Measurements from ENCODE around the gene ITIH3. TPM values are rescaled to one million over a fixed set of nuclear protein-coding genes. Genes with fewer than 3 reads are reported as not detected.
A peak's percentile ranks its signal among the peaks of the same experiment; 100 is the strongest.

The ITIH3 gene
- total RNA-seq, 2 donors from 2014 or later = 0.34 to 0.46 TPM

- intact Hi-C loops (cut with DNase I, micrococcal nuclease) = no loop called here
- DNase-seq (peak in 1 of 2 donors; percentile 11), ATAC-seq (no peak)
Observed at GRCh38 chr3:52777959-52778805, 16.4 kb upstream of the ITIH3 start.

GRCh38 chr3:52779011-52779836 is 15.4 kb upstream of the ITIH3 start:
- ATAC-seq (no peak), DNase-seq (peak in 1 of 2 donors; percentile 17)
- intact Hi-C loops (cut with DNase I, micrococcal nuclease) = no loop called here

- DNase-seq = peak in 1 of 2 donors; percentile 15
- intact Hi-C loops (cut with DNase I, micrococcal nuclease) = no loop called here
- ATAC-seq = no peak
Observed at GRCh38 chr3:52779837-52780585, 14.6 kb upstream of the ITIH3 start.

- intact Hi-C loops (cut with DNase I, micrococcal nuclease) = no loop called here
- ATAC-seq (no peak), DNase-seq (peak in 1 of 2 donors; percentile 12)
Observed at GRCh38 chr3:52781741-52782140, 12.9 kb upstream of the ITIH3 start.

- ATAC-seq = no peak
- DNase-seq = peak in 1 of 2 donors; percentile 1
- intact Hi-C loops (cut with DNase I, micrococcal nuclease) = no loop called here
Observed at GRCh38 chr3:52782412-52783210, 12.0 kb upstream of the ITIH3 start.

GRCh38 chr3:52783211-52783555 is 11.4 kb upstream of the ITIH3 start:
- intact Hi-C loops (cut with DNase I, micrococcal nuclease) = no loop called here
- DNase-seq (no peak), ATAC-seq (no peak)

- intact Hi-C loops (cut with DNase I, micrococcal nuclease) = no loop called here
- no peak for ATAC-seq
- peak in 1 of 2 donors; percentile 15 for DNase-seq
Observed at GRCh38 chr3:52784021-52784621, 10.5 kb upstream of the ITIH3 start.

- DNase-seq (peak in 1 of 2 donors; percentile 17), ATAC-seq (no peak)
- intact Hi-C loops (cut with DNase I, micrococcal nuclease) = no loop called here
Observed at GRCh38 chr3:52784931-52785590, 9.5 kb upstream of the ITIH3 start.

- ATAC-seq (no peak), DNase-seq (no peak)
- intact Hi-C loops (cut with DNase I, micrococcal nuclease) = no loop called here
Observed at GRCh38 chr3:52786330-52787215, 8.0 kb upstream of the ITIH3 start.

- no peak for ATAC-seq
- no peak for DNase-seq
- intact Hi-C loops (cut with DNase I, micrococcal nuclease) = no loop called here
Observed at GRCh38 chr3:52787246-52787645, 7.3 kb upstream of the ITIH3 start.

- intact Hi-C loops (cut with DNase I, micrococcal nuclease) = no loop called here
- no peak for ATAC-seq
- DNase-seq = no peak
Observed at GRCh38 chr3:52787672-52788625, 6.6 kb upstream of the ITIH3 start.

GRCh38 chr3:52788890-52789745 is 5.5 kb upstream of the ITIH3 start:
- no peak for ATAC-seq
- DNase-seq = no peak
- intact Hi-C loops (cut with DNase I, micrococcal nuclease) = no loop called here

GRCh38 chr3:52789746-52790040 is 4.9 kb upstream of the ITIH3 start:
- no peak for ATAC-seq
- DNase-seq = no peak
- intact Hi-C loops (cut with DNase I, micrococcal nuclease) = no loop called here

- DNase-seq (no peak), ATAC-seq (no peak)
- intact Hi-C loops (cut with DNase I, micrococcal nuclease) = no loop called here
Observed at GRCh38 chr3:52790337-52790736, 4.3 kb upstream of the ITIH3 start.

- DNase-seq (no peak), ATAC-seq (no peak)
- intact Hi-C loops (cut with DNase I, micrococcal nuclease) = no loop called here
Observed at GRCh38 chr3:52790741-52791140, 3.9 kb upstream of the ITIH3 start.
